Suprapubic skin (tissue), 4 donors: ENCODE results near the gene P3H1. TPM values are rescaled to one million over a fixed set of nuclear protein-coding genes. Genes with fewer than 3 reads are reported as not detected.

Experiments used
- DNase-seq, 2 donors: peaks; one replicate each; pipeline ENCODE4 v3.0.0-alpha.2; 2019; ENCODE audit warnings: low spot score in 2 of 2
- H3K27ac ChIP-seq: fragments of 200-600 bp; sonication (generic); one replicate; pipeline ENCODE4 v1.5.1; 2019
- H3K27me3 ChIP-seq: fragments of 200-600 bp; sonication (generic); one replicate; pipeline ENCODE4 v1.5.1; 2019
- H3K36me3 ChIP-seq: fragments of 200-600 bp; sonication (generic); one replicate; pipeline ENCODE4 v1.5.1; 2019
- H3K4me1 ChIP-seq: fragments of 200-600 bp; sonication (generic); one replicate; pipeline ENCODE4 v1.5.1; 2019
- H3K4me3 ChIP-seq: fragments of 200-600 bp; sonication (generic); one replicate; pipeline ENCODE4 v1.5.1; 2019; ENCODE audit warnings: mild to moderate bottlenecking
- H3K9me3 ChIP-seq: fragments of 200-600 bp; sonication (generic); one replicate; pipeline ENCODE4 v1.5.1; 2019
- EP300 ChIP-seq: sonication (generic); formaldehyde crosslinking; IDR thresholded peaks from one replicate; pipeline ENCODE4 v1.6.1; 2017; ENCODE audit warnings: antibody characterized with exemption
- POLR2A ChIP-seq, 2 donors: fragments of 450-650 bp; IDR thresholded peaks; one replicate each; pipeline ENCODE4 v1.6.1; 2017; ENCODE audit warnings: antibody characterized with exemption in 2 of 2, mild to moderate bottlenecking in 2 of 2, moderate library complexity in 2 of 2
- POLR2AphosphoS5 ChIP-seq, 3 donors: sonication (generic); formaldehyde crosslinking; IDR thresholded peaks; one replicate each; pipeline ENCODE4 v1.6.1; 2017; ENCODE audit warnings: antibody characterized with exemption in 3 of 3
- WGBS: methylation state at CpG from one replicate; pipeline ENCODE4 v1.1.5; 2018; 5-methylcytosine and 5-hydroxymethylcytosine counted together
- total RNA-seq, 4 donors: library from RNA; depleted of rRNA; stranded (reverse); fragments of >200 nt; gene quantifications; one replicate each; pipeline ENCODE4 v1.1.0, GENCODE V29; 2016
- TF ChIP-seq, protein P1 (sequence below), 2 donors: fragments of 200-600 bp in 1 of 2; fragments of 450-650 bp in 1 of 2; sonication (generic) in 1 of 2; IDR thresholded peaks; one replicate each; pipeline ENCODE4 v1.5.1; 2016 to 2019; ENCODE audit warnings: antibody characterized with exemption in 2 of 2, mild to moderate bottlenecking in 1 of 2, moderate library complexity in 1 of 2

Gene P3H1
- total RNA-seq, 4 donors from 2014 or later: 12.5 to 19.8 (median 16.1) TPM

DNA sequence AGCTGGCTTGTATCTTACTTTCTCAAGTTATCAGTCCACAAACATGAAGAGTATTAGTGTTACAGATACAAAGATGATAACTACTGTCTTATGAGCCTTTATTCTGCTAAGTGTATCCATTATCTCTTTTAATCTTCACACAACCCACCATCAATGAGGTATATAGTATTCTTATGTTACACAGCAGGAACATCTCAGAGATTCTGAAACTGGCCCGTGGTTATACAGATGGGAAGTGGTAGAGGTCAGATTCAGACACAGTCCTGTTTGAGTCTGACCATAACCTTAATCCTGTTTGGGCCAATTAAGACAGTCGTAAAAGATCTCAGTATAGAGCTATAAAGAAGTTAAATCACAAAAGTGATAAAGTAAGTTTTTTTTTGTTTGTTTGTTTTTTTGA is 12.9 kb upstream of the P3H1 start:
- WGBS: 89% methylated on average over 2 of the region's 2 CpGs
- peaks cover under 1% of the 10 kb centered on the region for H3K4me1 ChIP-seq
- no peaks in the 10 kb centered on the region for H3K9me3 ChIP-seq
- TF ChIP-seq POLR2AphosphoS5 (IDR thresholded peaks at IDR 0.05): no peak
- TF ChIP-seq, protein P1, sequence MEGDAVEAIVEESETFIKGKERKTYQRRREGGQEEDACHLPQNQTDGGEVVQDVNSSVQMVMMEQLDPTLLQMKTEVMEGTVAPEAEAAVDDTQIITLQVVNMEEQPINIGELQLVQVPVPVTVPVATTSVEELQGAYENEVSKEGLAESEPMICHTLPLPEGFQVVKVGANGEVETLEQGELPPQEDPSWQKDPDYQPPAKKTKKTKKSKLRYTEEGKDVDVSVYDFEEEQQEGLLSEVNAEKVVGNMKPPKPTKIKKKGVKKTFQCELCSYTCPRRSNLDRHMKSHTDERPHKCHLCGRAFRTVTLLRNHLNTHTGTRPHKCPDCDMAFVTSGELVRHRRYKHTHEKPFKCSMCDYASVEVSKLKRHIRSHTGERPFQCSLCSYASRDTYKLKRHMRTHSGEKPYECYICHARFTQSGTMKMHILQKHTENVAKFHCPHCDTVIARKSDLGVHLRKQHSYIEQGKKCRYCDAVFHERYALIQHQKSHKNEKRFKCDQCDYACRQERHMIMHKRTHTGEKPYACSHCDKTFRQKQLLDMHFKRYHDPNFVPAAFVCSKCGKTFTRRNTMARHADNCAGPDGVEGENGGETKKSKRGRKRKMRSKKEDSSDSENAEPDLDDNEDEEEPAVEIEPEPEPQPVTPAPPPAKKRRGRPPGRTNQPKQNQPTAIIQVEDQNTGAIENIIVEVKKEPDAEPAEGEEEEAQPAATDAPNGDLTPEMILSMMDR (IDR thresholded peaks at IDR 0.05): no peak
- no peak for TF ChIP-seq POLR2A (IDR thresholded peaks at IDR 0.05)
- no peaks in the 10 kb centered on the region for H3K27me3 ChIP-seq
- no peak overlapping the region for H3K27ac ChIP-seq
- no peak overlapping the region for H3K4me3 ChIP-seq
- peaks cover 58% of the 10 kb centered on the region for H3K36me3 ChIP-seq
- no peak for DNase-seq

DNA sequence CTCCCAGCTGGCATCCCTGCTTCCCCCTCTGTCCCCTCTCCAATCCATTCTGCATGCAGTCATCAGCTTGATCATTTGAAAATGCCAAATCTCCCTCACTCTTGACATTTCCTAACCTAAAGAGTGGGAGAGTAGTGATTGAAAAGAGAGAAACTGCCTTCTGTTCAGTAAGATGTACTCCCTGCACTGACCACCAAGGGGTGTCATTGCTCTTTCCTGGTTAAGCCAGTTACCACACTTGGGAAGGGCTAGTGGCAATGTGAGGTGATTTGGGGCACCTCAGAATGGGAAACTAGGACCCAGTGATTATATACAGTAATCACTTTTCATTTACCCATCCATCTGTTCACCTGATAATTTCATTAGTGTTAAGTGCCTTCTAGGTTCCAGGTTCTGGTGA is 11.0 kb upstream of the P3H1 start:
- no peak for TF ChIP-seq POLR2A (IDR thresholded peaks at IDR 0.05)
- TF ChIP-seq, protein P1 (IDR thresholded peaks at IDR 0.05): peak; percentile 32 to 52

DNA sequence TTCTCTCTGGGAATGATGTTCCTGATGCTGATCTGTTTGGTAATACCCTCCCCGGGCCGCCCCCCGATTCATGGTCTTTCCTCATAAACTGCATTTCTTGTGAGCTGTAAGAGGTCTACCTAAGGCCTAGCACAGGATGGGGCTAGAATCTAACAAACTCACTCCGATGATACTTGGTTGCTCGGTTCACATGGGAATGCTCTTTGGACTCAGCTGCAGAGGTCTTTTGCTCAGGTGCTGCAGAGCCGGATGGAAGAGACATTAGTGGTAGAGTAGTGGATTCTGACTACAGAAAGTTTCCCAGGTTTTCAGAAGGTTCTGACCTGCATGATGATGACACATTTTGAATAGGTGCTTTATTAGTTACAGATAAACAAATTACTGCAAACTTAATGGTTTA is 9.7 kb upstream of the P3H1 start:
- Histone ChIP-seq H3K36me3 (peaks cover 61% of the 10 kb centered on the region), H3K27me3 (no peaks in the 10 kb centered on the region), H3K4me1 (peaks cover 4% of the 10 kb centered on the region), H3K27ac (no peak overlapping the region), H3K4me3 (no peak overlapping the region), H3K9me3 (no peaks in the 10 kb centered on the region)
- DNase-seq: no peak
- WGBS: 92% methylated on average over 6 of the region's 6 CpGs
- no peak for TF ChIP-seq POLR2AphosphoS5 (IDR thresholded peaks at IDR 0.05)
- no peak for TF ChIP-seq POLR2A (IDR thresholded peaks at IDR 0.05)
- TF ChIP-seq, protein P1 (IDR thresholded peaks at IDR 0.05): no peak
- no peak for TF ChIP-seq EP300

More for the DNA sequence above, 11.0 kb upstream of the P3H1 start:
- H3K4me1 ChIP-seq: no peaks in the 10 kb centered on the region
- H3K27me3 ChIP-seq: no peaks in the 10 kb centered on the region
- no peaks in the 10 kb centered on the region for H3K9me3 ChIP-seq
- no peak overlapping the region for H3K4me3 ChIP-seq
- peaks cover 64% of the 10 kb centered on the region for H3K36me3 ChIP-seq
- DNase-seq: no peak
- no peak overlapping the region for H3K27ac ChIP-seq

DNA sequence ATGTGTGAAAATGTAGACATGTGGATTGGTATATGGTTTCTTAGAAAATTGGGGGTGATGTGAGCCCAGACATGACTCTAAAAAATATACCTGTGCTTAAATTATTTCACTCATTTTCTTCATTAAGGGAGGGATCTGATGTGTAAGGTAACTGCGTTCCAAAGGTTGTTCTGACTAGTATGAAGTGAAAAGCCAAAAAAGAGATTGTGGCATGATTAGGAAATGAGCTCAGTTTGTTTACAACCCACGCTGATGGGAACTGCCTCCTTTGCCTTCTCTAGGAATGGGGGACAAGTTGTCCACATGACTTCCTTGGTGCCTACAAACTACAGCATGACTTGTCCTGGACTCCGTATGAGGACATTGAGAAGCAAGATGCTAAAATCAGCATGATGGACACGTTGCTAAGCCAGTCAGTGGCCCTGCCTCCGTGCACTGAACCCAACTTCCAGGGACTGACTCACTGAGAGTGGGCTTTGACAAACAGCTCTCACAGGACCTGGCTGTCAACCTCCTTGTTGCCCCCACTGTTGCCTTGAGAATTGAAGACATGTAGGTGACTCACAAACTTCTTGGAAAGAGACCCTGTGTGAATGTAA is 8.2 kb upstream of the P3H1 start:
- TF ChIP-seq EP300 (no peak), POLR2AphosphoS5 (IDR thresholded peaks at IDR 0.05) (no peak), POLR2A (IDR thresholded peaks at IDR 0.05) (no peak)
- TF ChIP-seq, protein P1 (IDR thresholded peaks at IDR 0.05): no peak
- H3K36me3 ChIP-seq: peaks cover 47% of the 10 kb centered on the region
- no peak overlapping the region for H3K4me3 ChIP-seq
- peaks cover 6% of the 10 kb centered on the region for H3K4me1 ChIP-seq
- DNase-seq: no peak
- H3K9me3 ChIP-seq: no peaks in the 10 kb centered on the region
- WGBS: 85% methylated on average over 5 of the region's 5 CpGs
- no peak overlapping the region for H3K27ac ChIP-seq
- H3K27me3 ChIP-seq: no peaks in the 10 kb centered on the region

DNA sequence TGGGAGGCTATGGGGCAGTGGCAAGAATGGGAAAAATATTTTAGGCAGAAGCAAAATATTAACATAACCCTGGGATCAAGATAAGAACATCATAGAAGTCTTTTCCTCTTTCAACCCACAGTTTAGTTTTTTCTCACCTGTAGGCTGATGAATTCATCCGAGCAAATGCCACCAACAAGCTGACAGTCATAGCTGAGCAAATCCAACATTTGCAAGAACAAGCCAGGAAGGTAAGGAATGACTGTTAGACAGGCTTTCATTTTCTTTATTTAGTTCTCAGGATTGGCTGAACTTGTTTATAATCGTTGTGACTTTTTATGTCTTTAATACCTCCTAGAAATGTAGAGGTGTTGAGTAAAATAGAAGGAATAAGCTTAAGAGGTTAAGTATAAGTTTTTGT is 6.6 kb upstream of the P3H1 start:
- Histone ChIP-seq H3K4me3 (no peak overlapping the region), H3K4me1 (peaks cover 22% of the 10 kb centered on the region), H3K9me3 (no peaks in the 10 kb centered on the region), H3K36me3 (peaks cover 37% of the 10 kb centered on the region), H3K27ac (no peak overlapping the region), H3K27me3 (no peaks in the 10 kb centered on the region)
- DNase-seq: no peak
- TF ChIP-seq POLR2AphosphoS5 (IDR thresholded peaks at IDR 0.05) (no peak), POLR2A (IDR thresholded peaks at IDR 0.05) (no peak), EP300 (no peak)
- TF ChIP-seq, protein P1 (IDR thresholded peaks at IDR 0.05): no peak
- 48% methylated on average over 2 of the region's 2 CpGs for WGBS
